HEK293 (cell line): Measurements from ENCODE around the gene ITPR3.

Experiments
- CTCF ChIA-PET: fragments of 350-600 bp; formaldehyde crosslinking; extraction: SDS; loops from one replicate; lab custom pipeline; 2021; ENCODE audit warnings: antibody characterized with exemption; lab: Yijun Ruan, JAX
- POLR2A ChIA-PET: fragments of 300-600 bp; formaldehyde crosslinking; extraction: SDS; loops from one replicate; lab custom pipeline; 2020; ENCODE audit warnings: antibody characterized with exemption, inconsistent platforms; lab: Yijun Ruan, JAX
- H3K27ac ChIP-seq: fragments of 200-500 bp; sonication (Bioruptor generic); 2 replicates; pipeline ENCODE4 v1.5.1; 2014; ENCODE audit warnings: low read depth, low read length, control low read depth, inconsistent platforms; ENCODE audit errors: extremely low read depth
- H3K36me3 ChIP-seq, 2 experiments: fragments of 200-500 bp in 1 of 2; sonication (Bioruptor generic) in 1 of 2; 1 replicate in 1 of 2; 2 replicates in 1 of 2; pipeline ENCODE4 v1.5.1; 2014 to 2017; ENCODE audit warnings: inconsistent platforms in 2 of 2, low read length in 2 of 2; ENCODE audit not compliant: control insufficient read depth in 2 of 2, insufficient read depth in 1 of 2
- H3K4me1 ChIP-seq: fragments of 200-500 bp; sonication (Bioruptor generic); 2 replicates; pipeline ENCODE4 v1.5.1; 2014; ENCODE audit warnings: mild to moderate bottlenecking, low read length, inconsistent platforms; ENCODE audit not compliant: control insufficient read depth, insufficient read depth
- H3K4me3 ChIP-seq: 2 replicates; pipeline ENCODE4 v1.5.1; 2011; ENCODE audit warnings: low read depth, mild to moderate bottlenecking, control low read depth, low read length, moderate library complexity
- H3K9me3 ChIP-seq: fragments of 200-500 bp; sonication (Bioruptor generic); 2 replicates; pipeline ENCODE4 v1.5.1; 2014; ENCODE audit warnings: low read depth, low read length, inconsistent platforms; ENCODE audit not compliant: control insufficient read depth, insufficient read depth
- GLI4 ChIP-seq: fragments of 450-650 bp; formaldehyde crosslinking; IDR thresholded peaks from 2 replicates; pipeline ENCODE4 v1.5.1; 2016; ENCODE audit warnings: missing biosample characterization, missing genetic modification characterization
- ZBTB11 ChIP-seq: fragments of 450-650 bp; formaldehyde crosslinking; conservative IDR thresholded peaks from 2 replicates; pipeline ENCODE4 v1.5.1; 2016; ENCODE audit warnings: low read depth, missing biosample characterization, missing genetic modification characterization
- ZBTB26 ChIP-seq: fragments of 450-650 bp; formaldehyde crosslinking; optimal IDR thresholded peaks from 2 replicates; pipeline ENCODE3; 2016; ENCODE audit warnings: missing biosample characterization, mild to moderate bottlenecking, missing genetic modification characterization
- ZBTB49 ChIP-seq: fragments of 450-650 bp; formaldehyde crosslinking; IDR thresholded peaks from 2 replicates; pipeline ENCODE4 v1.5.1; 2016; ENCODE audit warnings: missing biosample characterization, missing genetic modification characterization, low read depth
- ZBTB7A ChIP-seq: fragments of 450-650 bp; formaldehyde crosslinking; IDR thresholded peaks from 2 replicates; pipeline ENCODE4 v1.5.1; 2016; ENCODE audit warnings: low read depth, missing biosample characterization, missing genetic modification characterization
- ZNF16 ChIP-seq: fragments of 450-650 bp; formaldehyde crosslinking; IDR thresholded peaks from 2 replicates; pipeline ENCODE4 v1.5.1; 2016; ENCODE audit warnings: low read depth, missing biosample characterization, missing genetic modification characterization
- ZNF248 ChIP-seq: fragments of 450-650 bp; formaldehyde crosslinking; IDR thresholded peaks from 2 replicates; pipeline ENCODE4 v1.5.1; 2017; ENCODE audit warnings: missing biosample characterization, missing genetic modification characterization
- ZNF302 ChIP-seq: fragments of 450-650 bp; formaldehyde crosslinking; IDR thresholded peaks from 2 replicates; pipeline ENCODE4 v1.5.1; 2016; ENCODE audit warnings: missing biosample characterization, missing genetic modification characterization, low read depth
- ZNF423 ChIP-seq: fragments of 450-650 bp; formaldehyde crosslinking; IDR thresholded peaks from 2 replicates; pipeline ENCODE4 v1.5.1; 2016; ENCODE audit warnings: missing biosample characterization, missing genetic modification characterization
- ZNF558 ChIP-seq: fragments of 450-650 bp; formaldehyde crosslinking; IDR thresholded peaks from 2 replicates; pipeline ENCODE4 v1.5.1; 2016; ENCODE audit warnings: missing biosample characterization, missing genetic modification characterization
- ZNF571 ChIP-seq: fragments of 450-650 bp; formaldehyde crosslinking; IDR thresholded peaks from 2 replicates; pipeline ENCODE4 v1.5.0; 2017; ENCODE audit warnings: missing biosample characterization, missing genetic modification characterization
- ZNF626 ChIP-seq: fragments of 450-650 bp; sonication (Bioruptor Pico); formaldehyde crosslinking; IDR thresholded peaks from 2 replicates; pipeline ENCODE4 v1.5.1; 2018; ENCODE audit warnings: missing biosample characterization, missing genetic modification characterization, inconsistent platforms
- ZNF701 ChIP-seq: fragments of 450-650 bp; formaldehyde crosslinking; IDR thresholded peaks from 2 replicates; pipeline ENCODE4 v1.5.1; 2016; ENCODE audit warnings: missing biosample characterization, missing genetic modification characterization
- ZNF707 ChIP-seq: fragments of 450-650 bp; formaldehyde crosslinking; IDR thresholded peaks from 2 replicates; pipeline ENCODE4 v1.5.1; 2016; ENCODE audit warnings: missing biosample characterization, missing genetic modification characterization
- ZNF843 ChIP-seq: fragments of 450-650 bp; formaldehyde crosslinking; IDR thresholded peaks from 2 replicates; pipeline ENCODE4 v1.5.1; 2016; ENCODE audit warnings: missing biosample characterization, missing genetic modification characterization

ITPR3 gene

GRCh38 chr6:33613146-33613794, 7.9 kb upstream of the ITPR3 start (continued):
- TF ChIP-seq ZBTB11 = no peak
- TF ChIP-seq ZNF248 (tag by site-specific recombination) = no peak

- Histone ChIP-seq H3K4me1 (no peaks in the 10 kb centered on the region), H3K27ac (no peak overlapping the region), H3K9me3 (no peaks in the 10 kb centered on the region), H3K4me3 (no peak overlapping the region), H3K36me3 (no peaks in the 10 kb centered on the region)
- TF ChIP-seq ZNF558 (no peak), ZNF302 (no peak), ZNF707 (no peak), ZNF626 (tag by site-specific recombination) (no peak), ZNF843 (tag by site-specific recombination) (no peak), ZNF423 (tag by site-specific recombination) (no peak), ZBTB7A (no peak), ZBTB26 (no peak), ZNF16 (tag by site-specific recombination) (no peak)
- ChIA-PET CTCF (interaction anchor here (0.6 to 3.3 kb wide), 5 partner anchors 19 to 529 kb away, joined by 3 to 9 read pairs (median 3); no protein-coding TSS in a partner anchor), POLR2A (interaction anchor here (1.1 to 1.6 kb wide), 3 partner anchors 9 to 97 kb away, joined by 3 to 4 read pairs (median 3); partner anchors contain the start of gene BAK1)
These were observed 7.3 kb upstream of the ITPR3 start for GRCh38 chr6:33613795-33614168.

GRCh38 chr6:33616113-33616512, 5.0 kb upstream of the ITPR3 start:
- Histone ChIP-seq H3K4me1 (peaks cover 5% of the 10 kb centered on the region; the same call in 1 of the 2 replicates), H3K4me3 (no peak overlapping the region), H3K36me3 (no peaks in the 10 kb centered on the region), H3K9me3 (no peaks in the 10 kb centered on the region), H3K27ac (no peak overlapping the region)
- CTCF ChIA-PET = interaction anchor here (0.6 to 3.3 kb wide), 3 partner anchors 16 to 220 kb away, joined by 3 to 9 read pairs (median 3); no protein-coding TSS in a partner anchor
- POLR2A ChIA-PET = interaction anchor here (0.7 kb wide), 1 partner anchor 827 kb away, joined by 6 read pairs; no protein-coding TSS in a partner anchor
- TF ChIP-seq ZBTB49 (tag by site-specific recombination) (no peak), GLI4 (tag by site-specific recombination) (no peak), ZNF701 (tag by site-specific recombination) (no peak), ZNF571 (tag by site-specific recombination) (no peak)
